Type B pancreatic cell (in vitro differentiated cells): ENCODE measurements around the gene FAM83D. TPM values are rescaled to one million over a fixed set of nuclear protein-coding genes. Genes with fewer than 3 reads are reported as not detected.

ENCODE experiments used
- DNase-seq: peaks from one replicate; pipeline ENCODE4 v3.0.0; 2021; ENCODE audit warnings: mixed read lengths; ENCODE audit not compliant: unreplicated experiment; ENCODE audit errors: extremely low spot score
- H3K27ac Mint-ChIP-seq: 2 replicates; pipeline ENCODE4 v1.8.0; 2021; ENCODE audit warnings: mild to moderate bottlenecking, mixed read lengths
- H3K27me3 Mint-ChIP-seq: 2 replicates; pipeline ENCODE4 v1.8.0; 2021; ENCODE audit warnings: mixed read lengths
- H3K36me3 Mint-ChIP-seq: 2 replicates; pipeline ENCODE4 v1.8.0; 2021; ENCODE audit warnings: mixed read lengths
- H3K4me1 Mint-ChIP-seq: one replicate; pipeline ENCODE4 v1.8.0; 2021; ENCODE audit warnings: mixed read lengths; ENCODE audit not compliant: unreplicated experiment
- H3K4me3 Mint-ChIP-seq: 2 replicates; pipeline ENCODE4 v1.8.0; 2021; ENCODE audit warnings: mild to moderate bottlenecking, mixed read lengths
- H3K9me3 Mint-ChIP-seq: 2 replicates; pipeline ENCODE4 v1.8.0; 2021; ENCODE audit warnings: mixed read lengths
- total RNA-seq: library from RNA; stranded (reverse); gene quantifications from 2 replicates; pipeline ENCODE4 v1.2.1, GENCODE V29; 2021; ENCODE audit warnings: low replicate concordance
- TF ChIP-seq, protein P1 (sequence below): fragments of 200-600 bp; sonication (generic); conservative IDR thresholded peaks from 2 replicates; pipeline ENCODE4 v1.5.0; 2021; ENCODE audit warnings: antibody characterized with exemption, mild to moderate bottlenecking

The FAM83D gene
- total RNA-seq, 1 donor from 2014 or later: 23.1 TPM

DNA sequence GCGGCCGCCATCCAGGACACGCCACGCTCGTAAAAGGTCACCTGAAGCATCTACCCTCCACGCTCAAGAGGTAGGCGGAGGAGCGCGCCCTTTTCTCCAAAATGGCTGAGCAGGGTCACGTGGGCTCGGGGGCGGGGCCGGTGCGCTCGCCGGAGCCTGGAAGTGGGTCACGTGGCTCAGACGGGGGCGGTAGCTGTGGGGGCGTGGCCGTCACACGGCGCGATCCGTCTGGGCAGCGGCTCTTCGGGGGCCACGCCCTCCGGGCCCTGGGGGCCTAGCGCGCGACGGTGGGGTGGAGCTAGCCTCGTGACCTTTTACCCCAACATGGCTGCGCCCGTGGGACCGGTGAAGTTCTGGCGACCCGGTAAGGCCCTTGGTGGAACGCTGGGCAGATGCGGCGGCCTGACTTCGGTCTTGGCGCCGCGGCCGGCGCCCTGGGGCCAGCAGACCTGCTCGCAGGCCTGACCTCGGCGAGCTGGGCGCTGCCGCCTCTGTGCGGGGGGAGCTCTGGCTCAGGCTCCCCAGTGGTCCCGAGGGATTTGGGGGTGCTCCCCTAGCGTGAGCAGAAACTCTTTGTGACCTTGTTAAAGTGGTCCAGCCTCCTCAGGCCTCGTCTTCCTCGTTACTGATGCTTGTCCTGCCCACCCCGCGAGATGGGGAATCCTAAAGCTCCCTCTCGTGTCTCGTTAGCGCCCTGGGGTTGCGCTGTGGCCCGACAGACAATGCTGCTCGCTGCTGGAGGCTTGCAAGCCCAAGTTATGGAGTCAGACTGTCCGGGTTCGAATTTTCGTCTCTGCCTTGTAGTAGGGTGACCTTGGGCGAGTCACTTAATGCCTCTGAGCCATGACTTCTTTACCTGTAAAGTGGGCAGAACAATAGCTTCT is 36.1 kb downstream of the FAM83D start, which contains the start of gene DHX35:
TSS of gene DHX35 (plus strand) at position 301 of the 884 bp plus-strand sequence. CDS start at position 325, 24 bp downstream.
- no peaks in the 10 kb centered on the region for H3K9me3 Mint-ChIP-seq
- peaks cover 33% of the 10 kb centered on the region for H3K4me1 Mint-ChIP-seq
- H3K36me3 Mint-ChIP-seq: no peaks in the 10 kb centered on the region
- TF ChIP-seq, protein P1, sequence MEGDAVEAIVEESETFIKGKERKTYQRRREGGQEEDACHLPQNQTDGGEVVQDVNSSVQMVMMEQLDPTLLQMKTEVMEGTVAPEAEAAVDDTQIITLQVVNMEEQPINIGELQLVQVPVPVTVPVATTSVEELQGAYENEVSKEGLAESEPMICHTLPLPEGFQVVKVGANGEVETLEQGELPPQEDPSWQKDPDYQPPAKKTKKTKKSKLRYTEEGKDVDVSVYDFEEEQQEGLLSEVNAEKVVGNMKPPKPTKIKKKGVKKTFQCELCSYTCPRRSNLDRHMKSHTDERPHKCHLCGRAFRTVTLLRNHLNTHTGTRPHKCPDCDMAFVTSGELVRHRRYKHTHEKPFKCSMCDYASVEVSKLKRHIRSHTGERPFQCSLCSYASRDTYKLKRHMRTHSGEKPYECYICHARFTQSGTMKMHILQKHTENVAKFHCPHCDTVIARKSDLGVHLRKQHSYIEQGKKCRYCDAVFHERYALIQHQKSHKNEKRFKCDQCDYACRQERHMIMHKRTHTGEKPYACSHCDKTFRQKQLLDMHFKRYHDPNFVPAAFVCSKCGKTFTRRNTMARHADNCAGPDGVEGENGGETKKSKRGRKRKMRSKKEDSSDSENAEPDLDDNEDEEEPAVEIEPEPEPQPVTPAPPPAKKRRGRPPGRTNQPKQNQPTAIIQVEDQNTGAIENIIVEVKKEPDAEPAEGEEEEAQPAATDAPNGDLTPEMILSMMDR: no peak
- H3K27me3 Mint-ChIP-seq: no peaks in the 10 kb centered on the region
- peak within 1 kb of the TSS; percentile 97 for H3K27ac Mint-ChIP-seq
- peak; percentile 99 for DNase-seq
- H3K4me3 Mint-ChIP-seq: peak within 1 kb of the TSS; percentile 96

DNA sequence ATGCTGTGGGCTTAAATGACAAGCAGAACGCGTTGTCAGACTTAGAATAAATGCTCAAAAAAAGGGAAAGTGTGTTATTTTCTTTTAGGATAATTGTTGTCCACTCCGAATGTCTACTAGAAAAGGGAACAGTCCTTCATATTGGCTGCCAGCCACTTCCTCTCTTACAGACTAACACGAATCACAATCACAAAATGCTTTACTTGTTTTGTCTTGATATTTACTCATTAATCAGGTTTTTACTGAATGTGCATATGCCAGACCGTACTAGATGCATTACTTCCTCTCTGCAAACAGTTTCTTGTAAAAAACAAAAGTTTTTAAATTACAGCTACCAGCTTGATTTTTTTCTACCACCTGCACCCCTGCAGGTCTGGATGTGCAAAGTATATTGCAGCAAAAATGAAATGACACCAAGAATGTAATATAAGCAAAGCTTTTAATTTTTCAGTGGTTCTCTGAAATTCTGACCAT is 36.7 kb downstream of the FAM83D start:
- H3K36me3 Mint-ChIP-seq: no peaks in the 10 kb centered on the region
- TF ChIP-seq, protein P1: peak; percentile 45
- no peaks in the 10 kb centered on the region for H3K9me3 Mint-ChIP-seq
- DNase-seq: no peak
- peaks cover 33% of the 10 kb centered on the region for H3K4me1 Mint-ChIP-seq
- H3K4me3 Mint-ChIP-seq: peak overlapping the region; percentile 96
- no peaks in the 10 kb centered on the region for H3K27me3 Mint-ChIP-seq
- H3K27ac Mint-ChIP-seq: peak overlapping the region; percentile 97

GRCh38 chr20:38963745-38964144 is 37.5 kb downstream of the FAM83D start:
- H3K9me3 Mint-ChIP-seq: no peaks in the 10 kb centered on the region
- no peak overlapping the region for H3K4me3 Mint-ChIP-seq
- TF ChIP-seq, protein P1: no peak
- DNase-seq: no peak
- H3K27ac Mint-ChIP-seq: no peak overlapping the region
- H3K4me1 Mint-ChIP-seq: peaks cover 33% of the 10 kb centered on the region
- H3K36me3 Mint-ChIP-seq: no peaks in the 10 kb centered on the region
- no peaks in the 10 kb centered on the region for H3K27me3 Mint-ChIP-seq

GRCh38 chr20:38965264-38965663 is 39.0 kb downstream of the FAM83D start:
- TF ChIP-seq, protein P1: no peak
- Mint-ChIP-seq H3K36me3 (peaks cover 2% of the 10 kb centered on the region), H3K4me3 (no peak overlapping the region), H3K27ac (no peak overlapping the region), H3K4me1 (peaks cover 33% of the 10 kb centered on the region), H3K27me3 (no peaks in the 10 kb centered on the region), H3K9me3 (no peaks in the 10 kb centered on the region)
- no peak for DNase-seq

- Mint-ChIP-seq H3K36me3 (peaks cover 10% of the 10 kb centered on the region), H3K4me1 (peaks cover 16% of the 10 kb centered on the region), H3K4me3 (no peak overlapping the region), H3K27ac (no peak overlapping the region), H3K9me3 (no peaks in the 10 kb centered on the region), H3K27me3 (no peaks in the 10 kb centered on the region)
- DNase-seq: no peak
- TF ChIP-seq, protein P1: no peak
Measured at GRCh38 chr20:38968090-38968489, 41.9 kb downstream of the FAM83D start.
